HepG2 (cell line): ENCODE measurements around the gene UMOD. TPM values are rescaled to one million over a fixed set of nuclear protein-coding genes. Genes with fewer than 3 reads are reported as not detected.

ENCODE experiments used
- ATAC-seq: fragments of 200-7000 bp; cut with Tn5 transposase; 3 replicates; pipeline ENCODE4 v1.9.1; 2020; ENCODE audit warnings: mild to moderate bottlenecking, moderate library complexity
- BruUV-seq: library from RNA; stranded (reverse); fragments of 400-500 nt; replicated peaks from 2 replicates; lab custom pipeline; 2021; lab: Mats Ljungman, UMichigan
- CTCF ChIA-PET: fragments of 300-600 bp; formaldehyde crosslinking; extraction: SDS; loops from one replicate; lab custom pipeline; 2021; ENCODE audit warnings: low total read pairs, inconsistent platforms, low intra/inter-chr PET ratio; lab: Yijun Ruan, JAX
- POLR2A ChIA-PET: fragments of 350-600 bp; sonication (Branson Sonifier 250); formaldehyde crosslinking; loops from one replicate; lab custom pipeline; 2020; ENCODE audit warnings: antibody characterized with exemption, inconsistent platforms; lab: Yijun Ruan, JAX
- DNase-seq: peaks from one replicate; pipeline ENCODE4 v3.0.0-alpha.2; 2015; ENCODE audit warnings: low spot score
- FAIRE-seq: peaks from 3 replicates; lab custom pipeline; 2011; peaks lifted over from hg19 to GRCh38; lab: Jason Lieb, UNC
- H2AFZ ChIP-seq: one replicate; pipeline ENCODE4 v1.6.1; 2011; ENCODE audit warnings: low read length, inconsistent platforms
- H3K27ac ChIP-seq: fragments of 300-600 bp; 3 replicates; pipeline ENCODE4 v1.8.0; 2011; ENCODE audit warnings: mixed run types, mild to moderate bottlenecking, mixed read lengths, low read length, inconsistent platforms; ENCODE audit not compliant: insufficient read depth; ENCODE audit errors: extremely low read length
- H3K27me3 ChIP-seq, 2 experiments: fragments of 200-600 bp in 1 of 2; 2 replicates in 1 of 2; 3 replicates in 1 of 2; pipeline versions ENCODE4 v1.6.0 to v1.8.0; 2011; ENCODE audit warnings: low read length in 2 of 2, mild to moderate bottlenecking in 2 of 2, moderate library complexity in 2 of 2, inconsistent platforms in 1 of 2; ENCODE audit not compliant: insufficient read depth in 2 of 2, control insufficient read depth in 1 of 2
- H3K36me3 ChIP-seq, 2 experiments: fragments of 200-600 bp in 1 of 2; replicated peaks in 1 of 2; 2 replicates in 1 of 2; 3 replicates in 1 of 2; pipeline versions ENCODE4 v1.5.1 to v1.8.0; 2011; ENCODE audit warnings: low read length in 2 of 2, inconsistent platforms in 1 of 2; ENCODE audit not compliant: insufficient read depth in 2 of 2, control insufficient read depth in 1 of 2
- H3K4me1 ChIP-seq: 2 replicates; pipeline ENCODE4 v1.5.1; 2012; ENCODE audit warnings: low read length, inconsistent platforms; ENCODE audit not compliant: insufficient read depth
- H3K4me2 ChIP-seq: 2 replicates; pipeline ENCODE4 v1.6.0; 2011; ENCODE audit warnings: low read depth, low read length, inconsistent platforms
- H3K4me3 ChIP-seq, 3 experiments: fragments of 200-600 bp in 1 of 3; sonication (generic), shearing (Covaris generic) in 1 of 3; replicated peaks in 1 of 3; 2 replicates each; pipeline ENCODE4 v1.5.1; 2011 to 2016; ENCODE audit warnings: low read length in 3 of 3, inconsistent platforms in 2 of 3, low read depth in 2 of 3, mild to moderate bottlenecking in 2 of 3, control low read depth in 1 of 3, mixed read lengths in 1 of 3; ENCODE audit not compliant: insufficient read depth in 1 of 3
- H3K79me2 ChIP-seq: one replicate; pipeline ENCODE4 v1.6.1; 2011; ENCODE audit warnings: low read length, inconsistent platforms; ENCODE audit not compliant: insufficient read depth
- H3K9ac ChIP-seq: 2 replicates; pipeline ENCODE4 v1.6.0; 2011; ENCODE audit warnings: mild to moderate bottlenecking, low read depth, low read length, inconsistent platforms; ENCODE audit not compliant: insufficient read depth
- H3K9me3 ChIP-seq: 2 replicates; pipeline ENCODE4 v1.5.1; 2012; ENCODE audit warnings: mild to moderate bottlenecking, low read length
- H4K20me1 ChIP-seq: 2 replicates; pipeline ENCODE4 v1.6.0; 2011; ENCODE audit warnings: inconsistent platforms, mild to moderate bottlenecking, low read length, moderate library complexity; ENCODE audit not compliant: insufficient read depth
- FLYWCH1 ChIP-seq: sonication (generic); formaldehyde crosslinking; IDR thresholded peaks from 2 replicates; pipeline ENCODE4 v1.8.1; 2023; ENCODE audit warnings: mild to moderate bottlenecking, missing genetic modification reagents
- FOXK2 ChIP-seq: fragments of 450-650 bp; IDR thresholded peaks from 2 replicates; pipeline ENCODE4 v1.6.1; 2016
- HNF4A ChIP-seq: sonication (generic); formaldehyde crosslinking; IDR thresholded peaks from 2 replicates; pipeline ENCODE4 v1.4.0; 2020; ENCODE audit warnings: missing genetic modification reagents
- HNRNPK ChIP-seq: fragments of 200-400 bp; formaldehyde crosslinking; IDR thresholded peaks from 2 replicates; pipeline ENCODE4 v1.6.1; 2018; ENCODE audit warnings: low read length, low read depth, moderate library complexity, mild to moderate bottlenecking; ENCODE audit not compliant: poor library complexity, severe bottlenecking
- IKZF1 ChIP-seq: fragments of 450-650 bp; IDR thresholded peaks from 2 replicates; pipeline ENCODE4 v1.7.1; 2016
- JUN ChIP-seq: sonication (generic); formaldehyde crosslinking; IDR thresholded peaks from 2 replicates; pipeline ENCODE4 v1.4.0; 2020; ENCODE audit warnings: mild to moderate bottlenecking, missing genetic modification reagents
- KLF12 ChIP-seq: sonication (generic); formaldehyde crosslinking; IDR thresholded peaks from 2 replicates; pipeline ENCODE4 v1.4.0; 2020; ENCODE audit warnings: missing genetic modification reagents, borderline replicate concordance
- PCBP2 ChIP-seq: fragments of 200-400 bp; formaldehyde crosslinking; optimal IDR thresholded peaks from 2 replicates; pipeline ENCODE3; 2018; ENCODE audit warnings: low read length, low read depth; ENCODE audit not compliant: poor library complexity, severe bottlenecking
- PLRG1 ChIP-seq: fragments of 450-650 bp; conservative IDR thresholded peaks from 2 replicates; pipeline ENCODE4 v1.6.1; 2016
- RAD51 ChIP-seq: fragments of 450-650 bp; IDR thresholded peaks from 2 replicates; pipeline ENCODE4 v1.6.1; 2016; ENCODE audit warnings: borderline replicate concordance
- SATB2 ChIP-seq: sonication (generic); formaldehyde crosslinking; IDR thresholded peaks from 2 replicates; pipeline ENCODE4 v1.5.0; 2020; ENCODE audit warnings: missing genetic modification reagents
- SRSF4 ChIP-seq: fragments of 200-400 bp; formaldehyde crosslinking; IDR thresholded peaks from one replicate; pipeline ENCODE4 v1.6.1; 2018; ENCODE audit warnings: mild to moderate bottlenecking, low read depth, low read length, moderate library complexity; ENCODE audit not compliant: poor library complexity, severe bottlenecking
- TCF12 ChIP-seq, 2 experiments: fragments of 450-650 bp in 1 of 2; sonication (generic) in 1 of 2; formaldehyde crosslinking in 1 of 2; IDR thresholded peaks; 2 replicates each; pipeline versions ENCODE4 v1.6.1 to v1.8.0; 2017 to 2022; ENCODE audit warnings: antibody characterized with exemption in 1 of 2, mild to moderate bottlenecking in 1 of 2, missing genetic modification reagents in 1 of 2, moderate library complexity in 1 of 2
- TP53 ChIP-seq: sonication (generic); formaldehyde crosslinking; conservative IDR thresholded peaks from 2 replicates; pipeline ENCODE4 v1.4.0; 2020; ENCODE audit warnings: missing genetic modification reagents
- TRIM22 ChIP-seq: fragments of 450-650 bp; IDR thresholded peaks from 2 replicates; pipeline ENCODE4 v1.6.1; 2017
- ZNF10 ChIP-seq: sonication (generic); formaldehyde crosslinking; IDR thresholded peaks from 2 replicates; pipeline ENCODE4 v1.4.0; 2020; ENCODE audit warnings: mild to moderate bottlenecking, low read depth, missing genetic modification reagents, borderline replicate concordance
- ZNF333 ChIP-seq: sonication (generic); formaldehyde crosslinking; IDR thresholded peaks from 2 replicates; pipeline ENCODE4 v1.4.0; 2020; ENCODE audit warnings: mild to moderate bottlenecking, missing genetic modification reagents, borderline replicate concordance
- ZNF543 ChIP-seq: sonication (generic); formaldehyde crosslinking; IDR thresholded peaks from 2 replicates; pipeline ENCODE4 v1.4.0; 2020; ENCODE audit warnings: mild to moderate bottlenecking, missing genetic modification reagents
- ZNF713 ChIP-seq: sonication (generic); formaldehyde crosslinking; IDR thresholded peaks from 2 replicates; pipeline ENCODE4 v1.4.0; 2020; ENCODE audit warnings: mild to moderate bottlenecking, missing genetic modification reagents
- ZNF792 ChIP-seq: IDR thresholded peaks from 2 replicates; pipeline ENCODE4 v1.6.1; 2016
- WGBS: methylation state at CpG from one replicate; pipeline ENCODE4 v1.1.6; 2017; ENCODE audit warnings: low lambda C conversion rate; 5-methylcytosine and 5-hydroxymethylcytosine counted together
- in situ Hi-C: cut with HindIII; loops from 2 replicates; pipeline ENCODE4 v1.10.0; 2017; ENCODE audit warnings: low pct_unique_long_range_greater_than_20kb; ENCODE audit not compliant: extremely low pct_ligation_motif_present
- intact Hi-C: fragments of 100-400 bp; cut with micrococcal nuclease; formaldehyde crosslinking; loops from one replicate; pipeline ENCODE4 v1.10.0; 2022; ENCODE audit not compliant: unreplicated experiment
- polyA plus RNA-seq, 8 experiments: library from polyadenylated mRNA; depleted of rRNA in 3 of 8; stranded (reverse) in 7 of 8; unstranded in 1 of 8; fragments of >200 nt; fragmentation: Illumina TruSeq in 4 of 8; extraction: Trizol in 4 of 8; gene quantifications; 2 replicates each; pipeline versions ENCODE4 v1.2.1 to v1.2.3, GENCODE V29; 2011 to 2016; ENCODE audit warnings: low read depth in 4 of 8, missing spikeins in 1 of 8, mixed read lengths in 1 of 8; ENCODE audit not compliant: insufficient read depth in 1 of 8
- total RNA-seq, 5 experiments: library from RNA; depleted of rRNA; stranded (reverse); fragments of >200 nt; fragmentation: Illumina TruSeq; extraction: Trizol; gene quantifications; 2 replicates each; pipeline ENCODE4 v1.2.3, GENCODE V29; 2016; ENCODE audit warnings: low read depth in 1 of 5
- TF ChIP-seq, protein P1 (sequence below): sonication (generic); formaldehyde crosslinking; IDR thresholded peaks from 2 replicates; pipeline ENCODE4 v1.4.0; 2020; ENCODE audit warnings: low read depth, mild to moderate bottlenecking, missing genetic modification reagents
- TF ChIP-seq, protein P2 (sequence below): sonication (generic); formaldehyde crosslinking; IDR thresholded peaks from 2 replicates; pipeline ENCODE4 v1.4.0; 2020; ENCODE audit warnings: missing genetic modification reagents
- TF ChIP-seq, protein P3 (sequence below): IDR thresholded peaks from 2 replicates; pipeline ENCODE4 v1.6.1; 2016; ENCODE audit warnings: missing compliant biosample characterization, missing genetic modification reagents, borderline replicate concordance

The UMOD gene
- total and polyA plus RNA-seq, 2 of the 13 experiments (the other 11 are each of a cell fraction or from before 2014, with no cell fraction given): not detected

DNA sequence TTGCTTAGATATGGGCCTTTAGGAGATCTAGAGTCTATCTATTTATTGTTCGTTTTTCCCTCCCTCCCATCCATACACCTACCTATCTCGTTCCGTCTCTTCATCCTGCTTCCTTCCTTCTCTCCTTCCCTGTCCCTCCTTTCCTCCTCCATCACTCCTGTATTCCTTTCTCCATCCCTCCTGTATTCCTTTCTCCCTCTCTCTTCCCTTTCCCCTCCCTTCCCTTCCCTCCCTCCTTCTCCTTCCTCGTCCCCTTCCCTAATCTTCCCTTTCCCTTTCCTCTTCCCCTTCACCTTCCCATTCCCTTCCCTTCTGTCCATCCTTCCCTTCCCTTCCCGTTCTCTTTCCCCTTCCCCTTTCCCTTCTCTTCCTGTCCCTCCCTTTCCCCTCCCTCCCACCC lies 35.8 kb downstream of the UMOD start:
- Histone ChIP-seq H3K9me3 (no peaks in the 10 kb centered on the region), H3K4me3 (no peak overlapping the region), H3K4me1 (no peaks in the 10 kb centered on the region), H3K79me2 (no peaks in the 10 kb centered on the region), H2AFZ (no peak overlapping the region), H3K4me2 (no peak overlapping the region), H4K20me1 (no peaks in the 10 kb centered on the region), H3K27me3 (peaks cover 0 to 5% of the 10 kb centered on the region in 2 experiments; a peak in 2 of 5 replicates), H3K36me3 (no peaks in the 10 kb centered on the region), H3K27ac (no peak overlapping the region), H3K9ac (no peak overlapping the region)
- WGBS: 9% methylated on average over 5 of the region's 5 CpGs
- no peak for ATAC-seq
- ChIA-PET CTCF (no interaction called here), POLR2A (no interaction called here)
- TF ChIP-seq HNRNPK: peak; percentile 20
- TF ChIP-seq, protein P1, sequence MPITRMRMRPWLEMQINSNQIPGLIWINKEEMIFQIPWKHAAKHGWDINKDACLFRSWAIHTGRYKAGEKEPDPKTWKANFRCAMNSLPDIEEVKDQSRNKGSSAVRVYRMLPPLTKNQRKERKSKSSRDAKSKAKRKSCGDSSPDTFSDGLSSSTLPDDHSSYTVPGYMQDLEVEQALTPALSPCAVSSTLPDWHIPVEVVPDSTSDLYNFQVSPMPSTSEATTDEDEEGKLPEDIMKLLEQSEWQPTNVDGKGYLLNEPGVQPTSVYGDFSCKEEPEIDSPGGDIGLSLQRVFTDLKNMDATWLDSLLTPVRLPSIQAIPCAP: no peak
- no peak for TF ChIP-seq JUN
- no peak for TF ChIP-seq TCF12 (IDR thresholded peaks at IDR 0.05)
- TF ChIP-seq TCF12 (CRISPR knock-in tag; IDR thresholded peaks at IDR 0.05): no peak
- TF ChIP-seq ZNF333 (CRISPR knock-in tag): no peak
- peak; percentile 98 for TF ChIP-seq PCBP2
- TF ChIP-seq, protein P2, sequence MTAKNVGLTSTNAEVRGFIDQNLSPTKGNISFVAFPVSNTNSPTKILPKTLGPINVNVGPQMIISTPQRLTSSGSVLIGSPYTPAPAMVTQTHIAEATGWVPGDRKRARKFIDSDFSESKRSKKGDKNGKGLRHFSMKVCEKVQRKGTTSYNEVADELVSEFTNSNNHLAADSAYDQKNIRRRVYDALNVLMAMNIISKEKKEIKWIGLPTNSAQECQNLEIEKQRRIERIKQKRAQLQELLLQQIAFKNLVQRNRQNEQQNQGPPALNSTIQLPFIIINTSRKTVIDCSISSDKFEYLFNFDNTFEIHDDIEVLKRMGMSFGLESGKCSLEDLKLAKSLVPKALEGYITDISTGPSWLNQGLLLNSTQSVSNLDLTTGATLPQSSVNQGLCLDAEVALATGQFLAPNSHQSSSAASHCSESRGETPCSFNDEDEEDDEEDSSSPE (CRISPR knock-in tag): no peak
- TF ChIP-seq KLF12 (CRISPR knock-in tag): no peak
- TF ChIP-seq SRSF4: no peak
- TF ChIP-seq ZNF792: no peak
- TF ChIP-seq SATB2 (CRISPR knock-in tag): no peak
- TF ChIP-seq ZNF543 (CRISPR knock-in tag): no peak
- 0 out of 2 replicates have a peak, but pooled peaks have one; percentile 28 for TF ChIP-seq FOXK2
- TF ChIP-seq ZNF10: no peak
- TF ChIP-seq RAD51: 0 out of 2 replicates have a peak, but pooled peaks have one; percentile 12
- TF ChIP-seq FLYWCH1 (CRISPR knock-in tag): no peak
- TF ChIP-seq, protein P3, sequence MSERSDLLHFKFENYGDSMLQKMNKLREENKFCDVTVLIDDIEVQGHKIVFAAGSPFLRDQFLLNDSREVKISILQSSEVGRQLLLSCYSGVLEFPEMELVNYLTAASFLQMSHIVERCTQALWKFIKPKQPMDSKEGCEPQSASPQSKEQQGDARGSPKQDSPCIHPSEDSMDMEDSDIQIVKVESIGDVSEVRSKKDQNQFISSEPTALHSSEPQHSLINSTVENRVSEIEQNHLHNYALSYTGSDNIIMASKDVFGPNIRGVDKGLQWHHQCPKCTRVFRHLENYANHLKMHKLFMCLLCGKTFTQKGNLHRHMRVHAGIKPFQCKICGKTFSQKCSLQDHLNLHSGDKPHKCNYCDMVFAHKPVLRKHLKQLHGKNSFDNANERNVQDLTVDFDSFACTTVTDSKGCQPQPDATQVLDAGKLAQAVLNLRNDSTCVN (CRISPR knock-in tag): no peak
- TF ChIP-seq PLRG1: 0 out of 2 replicates have a peak, but pooled peaks have one; percentile 67
- peak; percentile 76; the same call in 1 of the 2 replicates for TF ChIP-seq TRIM22
- TF ChIP-seq HNF4A (CRISPR knock-in tag): no peak
- peak; percentile 95; the same call in 1 of the 2 replicates for TF ChIP-seq IKZF1
- TF ChIP-seq ZNF713: no peak
- TF ChIP-seq TP53 (CRISPR knock-in tag): no peak
- in situ Hi-C loops (loop anchor here (25.0 kb wide), 1 partner anchor 729 kb away; no protein-coding TSS in a partner anchor), intact Hi-C loops (no loop called here)
- no peak for DNase-seq
- FAIRE-seq: no peak
- BruUV-seq: no TSS peak
